Prostate gland (tissue), 2 donors: ENCODE measurements around the gene ASCC2. TPM values are rescaled to one million over a fixed set of nuclear protein-coding genes. Genes with fewer than 3 reads are reported as not detected.
A peak's percentile ranks its signal among the peaks of the same experiment; 100 is the strongest.
"Not testable (repeated sequence)": the region's sequence is repeated elsewhere in the genome, so short reads cannot be mapped to it uniquely, and the experiment has no call there.

Experiments used
- DNase-seq: peaks from one replicate; pipeline ENCODE4 v3.0.0-alpha.2; 2019; ENCODE audit warnings: low spot score
- H3K27ac ChIP-seq, 2 donors: fragments of 200-600 bp; sonication (generic); 2 replicates each; pipeline ENCODE4 v1.5.1; 2017 to 2019
- H3K27me3 ChIP-seq: fragments of 200-600 bp; sonication (generic); replicated peaks from 2 replicates; pipeline ENCODE4 v1.5.1; 2019; ENCODE audit not compliant: insufficient read depth
- H3K36me3 ChIP-seq, 2 donors: fragments of 200-600 bp; sonication (generic); 1 replicate in 1 of 2; 2 replicates in 1 of 2; pipeline versions ENCODE4 v1.5.1 to v1.8.1; 2017 to 2019
- H3K4me1 ChIP-seq: fragments of 200-600 bp; sonication (generic); replicated peaks from 2 replicates; pipeline ENCODE4 v1.5.1; 2019
- H3K4me3 ChIP-seq, 2 donors: fragments of 200-600 bp; sonication (generic); 2 replicates each; pipeline ENCODE4 v1.5.1; 2017 to 2019
- H3K9me3 ChIP-seq: fragments of 200-600 bp; sonication (generic); 2 replicates; pipeline ENCODE4 v1.5.1; 2017
- POLR2A ChIP-seq: fragments of 450-650 bp; IDR thresholded peaks from one replicate; pipeline ENCODE4 v1.6.1; 2016; ENCODE audit warnings: antibody characterized with exemption, mild to moderate bottlenecking
- POLR2AphosphoS5 ChIP-seq: sonication (generic); formaldehyde crosslinking; IDR thresholded peaks from one replicate; pipeline ENCODE4 v1.6.1; 2017; ENCODE audit warnings: antibody characterized with exemption
- WGBS: methylation state at CpG from one replicate; pipeline ENCODE4 v1.1.5; 2018; 5-methylcytosine and 5-hydroxymethylcytosine counted together
- intact Hi-C: fragments of 100-400 bp; cut with DNase I; formaldehyde crosslinking; loops from one replicate; pipeline ENCODE4 v1.14.2; 2022
- total RNA-seq, 2 donors: library from RNA; depleted of rRNA; stranded (reverse); fragments of >200 nt; gene quantifications; one replicate each; pipeline ENCODE4 v1.1.0, GENCODE V29; 2016
- TF ChIP-seq, protein P1 (sequence below), 4 experiments: fragments of 200-600 bp in 2 of 4; fragments of 450-650 bp in 2 of 4; sonication (generic) in 2 of 4; IDR thresholded peaks; 1 replicate in 3 of 4; 2 replicates in 1 of 4; pipeline ENCODE4 v1.5.1; 2016 to 2019; ENCODE audit warnings: antibody characterized with exemption in 4 of 4, mild to moderate bottlenecking in 2 of 4, moderate library complexity in 2 of 4

ASCC2 gene
- total RNA-seq, 2 donors from 2014 or later = 42.5 to 82.6 TPM

DNA sequence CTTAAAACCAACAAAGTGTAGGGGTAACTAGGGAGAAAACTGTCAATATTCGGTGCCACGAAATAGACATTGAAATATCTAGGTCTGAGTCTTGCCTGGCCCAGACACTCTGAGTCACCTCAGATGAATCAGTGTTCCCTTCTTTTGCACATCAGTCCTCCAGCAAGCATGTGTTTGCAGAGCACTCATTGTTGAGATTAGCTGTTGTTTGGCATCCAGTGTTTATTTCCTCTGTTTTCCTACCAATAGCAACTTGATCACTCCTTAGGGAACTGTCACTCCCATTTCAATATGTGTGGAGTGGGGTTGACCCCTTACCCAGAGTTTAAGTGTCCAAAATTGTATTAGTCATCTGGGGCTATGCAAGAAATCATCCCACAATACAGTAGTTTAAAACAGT, 4.7 kb upstream of the ASCC2 start:
- TF ChIP-seq, protein P1, sequence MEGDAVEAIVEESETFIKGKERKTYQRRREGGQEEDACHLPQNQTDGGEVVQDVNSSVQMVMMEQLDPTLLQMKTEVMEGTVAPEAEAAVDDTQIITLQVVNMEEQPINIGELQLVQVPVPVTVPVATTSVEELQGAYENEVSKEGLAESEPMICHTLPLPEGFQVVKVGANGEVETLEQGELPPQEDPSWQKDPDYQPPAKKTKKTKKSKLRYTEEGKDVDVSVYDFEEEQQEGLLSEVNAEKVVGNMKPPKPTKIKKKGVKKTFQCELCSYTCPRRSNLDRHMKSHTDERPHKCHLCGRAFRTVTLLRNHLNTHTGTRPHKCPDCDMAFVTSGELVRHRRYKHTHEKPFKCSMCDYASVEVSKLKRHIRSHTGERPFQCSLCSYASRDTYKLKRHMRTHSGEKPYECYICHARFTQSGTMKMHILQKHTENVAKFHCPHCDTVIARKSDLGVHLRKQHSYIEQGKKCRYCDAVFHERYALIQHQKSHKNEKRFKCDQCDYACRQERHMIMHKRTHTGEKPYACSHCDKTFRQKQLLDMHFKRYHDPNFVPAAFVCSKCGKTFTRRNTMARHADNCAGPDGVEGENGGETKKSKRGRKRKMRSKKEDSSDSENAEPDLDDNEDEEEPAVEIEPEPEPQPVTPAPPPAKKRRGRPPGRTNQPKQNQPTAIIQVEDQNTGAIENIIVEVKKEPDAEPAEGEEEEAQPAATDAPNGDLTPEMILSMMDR (IDR thresholded peaks at IDR 0.05) = no peak
- TF ChIP-seq POLR2A = no peak
- TF ChIP-seq POLR2AphosphoS5 = no peak
- Histone ChIP-seq H3K27me3 (no peaks in the 10 kb centered on the region), H3K36me3 (no peaks in the 10 kb centered on the region), H3K9me3 (no peaks in the 10 kb centered on the region), H3K4me1 (no peaks in the 10 kb centered on the region), H3K4me3 (no peak overlapping the region), H3K27ac (no peak overlapping the region)
- 58% methylated on average over 2 of the region's 2 CpGs for WGBS
- intact Hi-C loops = no loop called here
- DNase-seq = no peak

DNA sequence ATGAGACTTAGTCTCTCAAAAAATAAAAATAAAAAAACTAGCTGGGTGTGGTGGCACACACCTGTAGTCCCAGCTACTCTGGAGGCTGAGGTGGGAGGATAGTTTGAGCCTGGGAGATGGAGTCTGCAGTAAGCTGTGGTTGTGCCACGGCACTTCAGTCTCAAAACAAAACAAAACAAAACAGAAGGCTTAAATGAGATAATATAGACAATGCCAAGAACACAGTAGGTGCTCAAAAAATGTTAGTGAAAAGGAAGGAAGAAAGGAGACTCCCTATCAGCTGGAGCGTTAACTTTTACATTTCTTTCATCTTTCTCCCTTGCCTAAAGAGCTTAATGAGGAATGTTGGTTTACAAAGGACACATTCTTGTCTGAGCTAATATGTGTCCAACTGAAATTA, 4.1 kb upstream of the ASCC2 start:
- Histone ChIP-seq H3K27ac (no peak overlapping the region), H3K9me3 (no peaks in the 10 kb centered on the region)
- DNase-seq = no peak

DNA sequence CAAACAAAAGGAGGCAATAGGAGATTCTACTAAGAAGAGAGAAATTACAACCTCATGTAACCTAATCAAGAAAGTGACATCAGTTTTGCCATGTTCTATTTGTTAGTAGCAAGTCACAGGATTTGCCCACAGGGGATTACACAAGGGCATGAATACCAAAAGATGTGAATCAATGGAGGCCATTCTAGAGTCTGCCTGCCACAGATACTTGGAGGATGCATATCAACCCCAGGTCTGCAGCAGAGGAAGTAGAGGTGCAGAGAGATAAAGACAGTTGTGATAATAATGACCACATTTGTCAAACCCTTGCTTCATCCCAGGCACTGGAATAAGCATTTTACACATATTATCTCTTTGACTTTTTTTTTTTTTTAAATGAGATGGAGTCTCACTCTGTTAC, 2.4 kb upstream of the ASCC2 start:
- H3K27ac ChIP-seq = no peak overlapping the region
- H3K36me3 ChIP-seq = no peaks in the 10 kb centered on the region
- no peak for DNase-seq
- intact Hi-C loops = no loop called here
- no peak overlapping the region for H3K4me3 ChIP-seq
- H3K9me3 ChIP-seq = no peaks in the 10 kb centered on the region
- no peak for TF ChIP-seq POLR2AphosphoS5
- TF ChIP-seq, protein P1 (IDR thresholded peaks at IDR 0.05) = no peak
- no peak for TF ChIP-seq POLR2A
- H3K4me1 ChIP-seq = no peaks in the 10 kb centered on the region
- H3K27me3 ChIP-seq = no peaks in the 10 kb centered on the region

More for the DNA sequence above, 4.1 kb upstream of the ASCC2 start:
- no peak for TF ChIP-seq POLR2AphosphoS5
- TF ChIP-seq POLR2A = no peak
- TF ChIP-seq, protein P1 (IDR thresholded peaks at IDR 0.05) = no peak
- 77% methylated on average over 2 of the region's 2 CpGs for WGBS
- intact Hi-C loops = no loop called here
- Histone ChIP-seq H3K27me3 (no peaks in the 10 kb centered on the region), H3K36me3 (no peaks in the 10 kb centered on the region), H3K4me3 (no peak overlapping the region), H3K4me1 (no peaks in the 10 kb centered on the region)

DNA sequence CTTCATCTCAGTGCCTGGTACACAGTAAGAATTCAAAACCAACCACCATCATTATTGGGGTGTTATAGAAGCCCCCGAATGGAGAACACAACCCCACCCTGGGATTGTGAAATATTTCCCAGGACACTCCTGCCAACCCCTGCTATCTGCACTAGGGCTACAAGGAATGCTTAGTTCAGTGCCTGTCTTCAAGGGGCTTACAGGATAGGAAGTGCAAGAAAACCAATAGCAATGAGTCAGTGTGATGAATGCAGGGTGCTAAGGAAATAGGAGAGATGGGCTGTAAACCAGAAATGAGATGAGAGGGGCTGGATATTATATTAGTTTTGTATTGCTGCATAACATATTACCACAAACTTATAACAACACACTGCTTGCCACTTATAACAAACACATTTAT, 965 bp upstream of the ASCC2 start:
- intact Hi-C loops = loop anchor here (5.0 kb wide), 1 partner anchor 168 kb away; no protein-coding TSS in a partner anchor
- WGBS = 86% methylated on average over 1 of the region's 1 CpG
- no peak for TF ChIP-seq POLR2AphosphoS5
- TF ChIP-seq POLR2A = no peak
- TF ChIP-seq, protein P1 (IDR thresholded peaks at IDR 0.05) = no peak
- Histone ChIP-seq H3K9me3 (no peaks in the 10 kb centered on the region), H3K36me3 (no peaks in the 10 kb centered on the region), H3K27ac (peak overlapping the region; percentile 75 to 83), H3K27me3 (no peaks in the 10 kb centered on the region), H3K4me1 (no peaks in the 10 kb centered on the region), H3K4me3 (no peak overlapping the region)
- no peak for DNase-seq

DNA sequence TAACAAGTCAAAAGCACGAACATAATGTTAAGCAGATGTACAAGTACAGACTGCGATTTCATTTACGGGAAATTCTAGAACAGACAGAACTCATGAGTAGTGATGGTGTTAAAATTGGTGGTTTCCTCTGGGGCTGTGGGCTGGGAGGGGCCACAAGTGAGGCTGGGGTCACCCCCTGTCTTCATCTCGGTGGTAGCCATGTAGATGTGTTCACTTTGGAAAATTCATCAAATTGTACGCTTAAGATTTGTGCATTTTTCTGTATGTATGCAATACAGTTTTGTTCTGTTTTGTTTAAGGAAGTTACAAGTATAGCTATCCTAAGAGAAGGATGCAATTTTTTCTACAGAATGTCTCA, 504 bp upstream of the ASCC2 start:
- H3K4me3 ChIP-seq = peak overlapping the region; percentile 70 to 94
- WGBS = 19% methylated on average over 5 of the region's 5 CpGs
- H3K9me3 ChIP-seq = no peaks in the 10 kb centered on the region
- peak overlapping the region; percentile 75 to 83 for H3K27ac ChIP-seq
- intact Hi-C loops = loop anchor here (5.0 kb wide), 1 partner anchor 169 kb away; no protein-coding TSS in a partner anchor
- H3K27me3 ChIP-seq = no peaks in the 10 kb centered on the region
- no peaks in the 10 kb centered on the region for H3K4me1 ChIP-seq
- no peak for DNase-seq
- H3K36me3 ChIP-seq = no peaks in the 10 kb centered on the region
- TF ChIP-seq POLR2A (no peak), POLR2AphosphoS5 (no peak)
- TF ChIP-seq, protein P1 (IDR thresholded peaks at IDR 0.05) = no peak

DNA sequence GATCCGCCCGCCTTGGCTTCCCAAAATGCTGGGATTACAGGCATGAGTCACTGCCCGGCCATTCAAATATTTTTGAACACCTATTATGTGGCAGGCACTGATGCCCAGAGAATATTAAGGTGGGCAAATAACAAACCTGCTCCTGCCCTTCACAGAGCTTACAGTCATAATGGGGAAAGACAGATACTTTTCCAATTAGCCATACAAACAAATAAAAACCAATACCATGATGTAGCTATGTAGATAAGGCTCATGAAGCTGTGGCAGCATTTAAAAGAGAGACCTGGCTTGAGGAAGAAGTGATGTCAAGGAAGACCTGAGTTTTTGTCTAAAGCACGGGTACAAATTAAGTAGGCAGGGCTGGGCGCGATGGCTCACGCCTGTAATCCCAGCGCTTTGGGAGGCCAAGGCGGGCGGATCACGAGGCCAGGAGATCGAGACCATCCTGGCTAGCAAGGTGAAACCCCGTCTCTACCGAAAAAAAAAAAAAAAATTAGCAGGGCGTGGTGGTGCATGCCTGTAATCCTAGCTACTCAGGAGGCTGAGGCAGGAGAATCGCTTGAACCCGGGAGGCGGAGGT, 1.2 kb downstream of the ASCC2 start:
- not testable (repeated sequence) for H3K36me3 ChIP-seq, H3K27me3 ChIP-seq, DNase-seq, H3K4me1 ChIP-seq, H3K27ac ChIP-seq, H3K9me3 ChIP-seq, H3K4me3 ChIP-seq
- intact Hi-C loops = loop anchor here (5.0 kb wide), 1 partner anchor 170 kb away; no protein-coding TSS in a partner anchor
- 93% methylated on average over 18 of the region's 18 CpGs for WGBS
